HCT116 (cell line): ENCODE results near the gene ADGRB3.

Experiments used
- CEBPB ChIP-seq: IDR thresholded peaks from 2 replicates; pipeline ENCODE4 v1.6.1; 2012; ENCODE audit warnings: low read depth
- CTCF ChIP-seq, 3 experiments: fragments of 200-600 bp in 1 of 3; sonication (generic) in 1 of 3; IDR thresholded peaks in 2 of 3; conservative IDR thresholded peaks in 1 of 3; 2 replicates each; pipeline ENCODE4 v1.5.1; 2012 to 2017; ENCODE audit warnings: low read depth in 2 of 3, low read length in 2 of 3, antibody characterized with exemption in 1 of 3, borderline replicate concordance in 1 of 3, control low read depth in 1 of 3, mild to moderate bottlenecking in 1 of 3, mixed read lengths in 1 of 3, mixed run types in 1 of 3, moderate library complexity in 1 of 3; ENCODE audit not compliant: insufficient read depth in 1 of 3
- EZH2 ChIP-seq: fragments of 200-600 bp; sonication (generic); IDR thresholded peaks from 2 replicates; pipeline ENCODE4 v1.6.1; 2017; ENCODE audit warnings: antibody characterized with exemption, mixed run types
- POLR2A ChIP-seq: IDR thresholded peaks from 2 replicates; pipeline ENCODE4 v1.7.0; 2011; ENCODE audit warnings: borderline replicate concordance; ENCODE audit not compliant: insufficient read depth, insufficient read length; ENCODE audit errors: extremely low read depth
- POLR2AphosphoS5 ChIP-seq: IDR thresholded peaks from 2 replicates; pipeline ENCODE4 v1.6.1; 2011; ENCODE audit warnings: mild to moderate bottlenecking, low read depth, low read length, moderate library complexity
- SIN3A ChIP-seq: IDR thresholded peaks from 2 replicates; pipeline ENCODE4 v1.6.1; 2012; ENCODE audit warnings: low read depth
- TCF7L2 ChIP-seq: IDR thresholded peaks from 2 replicates; pipeline ENCODE4 v1.7.0; 2011; ENCODE audit warnings: borderline replicate concordance, inconsistent platforms; ENCODE audit not compliant: insufficient read depth, insufficient read length; ENCODE audit errors: extremely low read depth
- ZBTB33 ChIP-seq: IDR thresholded peaks from 2 replicates; pipeline ENCODE4 v1.6.1; 2011; ENCODE audit warnings: mild to moderate bottlenecking, low read length, moderate library complexity; ENCODE audit not compliant: insufficient replicate concordance; ENCODE audit errors: extremely low read depth

- TF ChIP-seq POLR2A, result no peak
- TF ChIP-seq CTCF (IDR thresholded peaks at IDR 0.05 in 2 of 3, conservative IDR thresholded peaks at IDR 0.05 in 1 of 3; ENCODE audit: borderline replicate concordance in 1 of 3, insufficient read depth in 1 of 3, low read depth in 2 of 3, low read length in 2 of 3), result no peak
- no peak for TF ChIP-seq SIN3A
- TF ChIP-seq EZH2, result no peak
- no peak for TF ChIP-seq POLR2AphosphoS5
- TF ChIP-seq ZBTB33, result no peak
- TF ChIP-seq CEBPB, result no peak
- no peak for TF ChIP-seq TCF7L2
These were observed 37.4 kb upstream of the ADGRB3 start for GRCh38 chr6:68597642-68598041.
